GM12878 (cell line): ENCODE measurements around the gene IQCH. TPM values are rescaled to one million over a fixed set of nuclear protein-coding genes. Genes with fewer than 3 reads are reported as not detected.

Source experiments
- ATAC-seq: fragments of 200-7000 bp; cut with Tn5 transposase; 3 replicates; pipeline ENCODE4 v1.9.1; 2020; ENCODE audit warnings: mild to moderate bottlenecking, moderate library complexity
- BruUV-seq: library from RNA; stranded (reverse); fragments of 400-500 nt; replicated peaks from 2 replicates; lab custom pipeline; 2021; lab: Mats Ljungman, UMichigan
- CTCF ChIA-PET: fragments of 300-600 bp; sonication (Branson Sonifier 250); formaldehyde crosslinking; extraction: SDS; loops from one replicate; lab custom pipeline; 2021; ENCODE audit warnings: inconsistent platforms; lab: Yijun Ruan, JAX
- POLR2A ChIA-PET: fragments of 350-600 bp; formaldehyde crosslinking; extraction: SDS; loops from one replicate; lab custom pipeline; 2021; ENCODE audit warnings: inconsistent platforms; lab: Charles Lee
- RAD21 ChIA-PET: fragments of 300-600 bp; sonication (Branson Sonifier 250); formaldehyde crosslinking; loops from one replicate; lab custom pipeline; 2023; ENCODE audit warnings: antibody characterized with exemption; ENCODE audit not compliant: unreplicated experiment; lab: Charles Lee
- SMC1A ChIA-PET: fragments of 300-600 bp; sonication (Branson Sonifier 250); formaldehyde crosslinking; loops from one replicate; lab custom pipeline; 2023; ENCODE audit not compliant: unreplicated experiment, uncharacterized antibody; lab: Charles Lee
- DNase-seq: peaks from one replicate; pipeline ENCODE4 v3.0.0-alpha.2; 2011; ENCODE audit warnings: low read depth, low spot score
- FAIRE-seq: peaks from 3 replicates; lab custom pipeline; 2011; peaks lifted over from hg19 to GRCh38; lab: Jason Lieb, UNC
- H2AFZ ChIP-seq: 2 replicates; pipeline ENCODE4 v1.6.0; 2011; ENCODE audit warnings: low read depth, low read length, control low read depth; ENCODE audit not compliant: control insufficient read depth
- H3K27ac ChIP-seq: 2 replicates; pipeline ENCODE4 v1.5.1; 2011; ENCODE audit warnings: control low read depth; ENCODE audit not compliant: control insufficient read depth, insufficient read depth
- H3K27me3 ChIP-seq, 2 experiments: replicated peaks in 1 of 2; 2 replicates each; pipeline versions ENCODE4 v1.6.0 to v1.6.1; 2011; ENCODE audit warnings: low read length in 1 of 2; ENCODE audit not compliant: control insufficient read depth in 2 of 2, insufficient read depth in 2 of 2
- H3K36me3 ChIP-seq, 2 experiments: 2 replicates each; pipeline ENCODE4 v1.5.1; 2011; ENCODE audit warnings: low read length in 1 of 2; ENCODE audit not compliant: control insufficient read depth in 2 of 2, insufficient read depth in 2 of 2
- H3K4me1 ChIP-seq: 2 replicates; pipeline ENCODE4 v1.6.1; 2011; ENCODE audit warnings: mild to moderate bottlenecking, low read length, moderate library complexity, mixed read lengths; ENCODE audit not compliant: control insufficient read depth, insufficient read depth
- H3K4me2 ChIP-seq: 2 replicates; pipeline ENCODE4 v1.6.0; 2011; ENCODE audit warnings: control low read depth; ENCODE audit not compliant: control insufficient read depth, insufficient read depth
- H3K4me3 ChIP-seq: fragments of 200-600 bp; sonication (generic); 2 replicates; pipeline ENCODE4 v1.5.1; 2016
- H3K79me2 ChIP-seq: 2 replicates; pipeline ENCODE4 v1.6.0; 2011; ENCODE audit warnings: low read length; ENCODE audit not compliant: control insufficient read depth, insufficient read depth
- H3K9ac ChIP-seq: 2 replicates; pipeline ENCODE4 v1.8.0; 2011; ENCODE audit warnings: low read length, control low read depth, mixed read lengths; ENCODE audit not compliant: control insufficient read depth, insufficient read depth
- H3K9me3 ChIP-seq: replicated peaks from 3 replicates; pipeline ENCODE4 v1.5.1; 2011; ENCODE audit warnings: mild to moderate bottlenecking, low read length; ENCODE audit not compliant: control insufficient read depth, insufficient read depth
- H4K20me1 ChIP-seq: 2 replicates; pipeline ENCODE4 v1.6.0; 2011; ENCODE audit not compliant: control insufficient read depth, insufficient read depth
- ASH2L ChIP-seq: fragments of 300-600, 200-600 bp; sonication (generic); IDR thresholded peaks from 2 replicates; pipeline ENCODE4 v1.6.1; 2017; ENCODE audit warnings: low read depth, mild to moderate bottlenecking, borderline replicate concordance
- CEBPB ChIP-seq, 2 experiments: fragments of 150-350 bp in 1 of 2; IDR thresholded peaks; 2 replicates each; pipeline ENCODE4 v1.6.1; 2012 to 2014; ENCODE audit warnings: low read depth in 2 of 2, low read length in 2 of 2, borderline replicate concordance in 1 of 2, inconsistent platforms in 1 of 2
- CREB1 ChIP-seq: IDR thresholded peaks from 2 replicates; pipeline ENCODE4 v1.6.1; 2012; ENCODE audit warnings: low read depth, mild to moderate bottlenecking, inconsistent platforms
- EZH2 ChIP-seq: IDR thresholded peaks from 2 replicates; pipeline ENCODE4 v1.6.1; 2012; ENCODE audit warnings: low read depth, mild to moderate bottlenecking, control low read depth, inconsistent platforms, low read length, borderline replicate concordance; ENCODE audit not compliant: control insufficient read depth
- IRF4 ChIP-seq: IDR thresholded peaks from 2 replicates; pipeline ENCODE4 v1.6.1; 2011; ENCODE audit warnings: low read depth, low read length
- MEF2A ChIP-seq: IDR thresholded peaks from 2 replicates; pipeline ENCODE4 v1.6.1; 2011; ENCODE audit warnings: low read depth, mild to moderate bottlenecking, low read length, moderate library complexity; ENCODE audit not compliant: insufficient read depth
- NR2F1 ChIP-seq: fragments of 450-650 bp; conservative IDR thresholded peaks from 2 replicates; pipeline ENCODE4 v1.6.1; 2017; ENCODE audit warnings: mild to moderate bottlenecking
- REST ChIP-seq: IDR thresholded peaks from 2 replicates; pipeline ENCODE4 v1.6.1; 2012; ENCODE audit warnings: mild to moderate bottlenecking, low read depth, low read length
- STAT3 ChIP-seq: IDR thresholded peaks from 2 replicates; pipeline ENCODE4 v1.6.1; 2011; ENCODE audit warnings: low read depth, low read length, improper control_type of control experiment
- TCF3 ChIP-seq: IDR thresholded peaks from 2 replicates; pipeline ENCODE4 v1.6.1; 2012; ENCODE audit warnings: low read depth, mild to moderate bottlenecking, low read length, borderline replicate concordance; ENCODE audit not compliant: insufficient read depth
- YBX1 ChIP-seq: fragments of 450-650 bp; IDR thresholded peaks from 2 replicates; pipeline ENCODE4 v1.6.1; 2016; ENCODE audit warnings: antibody characterized with exemption
- ZNF687 ChIP-seq: fragments of 450-650 bp; IDR thresholded peaks from 2 replicates; pipeline ENCODE4 v1.6.1; 2017; ENCODE audit warnings: mild to moderate bottlenecking, moderate library complexity
- WGBS: methylation state at CpG from one replicate; pipeline ENCODE4 v1.1.6; 2016; ENCODE audit warnings: low lambda C conversion rate; ENCODE audit not compliant: insufficient replicate concordance, insufficient coverage; ENCODE audit errors: missing lambda C conversion rate; 5-methylcytosine and 5-hydroxymethylcytosine counted together
- in situ Hi-C: fragments of 300-500 bp; cut with MboI; formaldehyde crosslinking; loops from 9 replicates; pipeline ENCODE4 v1.14.3; 2018; ENCODE audit warnings: mixed read lengths
- intact Hi-C: fragments of 100-400 bp; cut with micrococcal nuclease; formaldehyde crosslinking; loops from one replicate; pipeline ENCODE4 v1.14.2; 2022; ENCODE audit not compliant: unreplicated experiment
- polyA plus RNA-seq, 11 experiments: library from polyadenylated mRNA; depleted of rRNA in 4 of 11; unstranded in 6 of 11; stranded (reverse) in 5 of 11; fragments of >200 nt; fragmentation: Nextera tagmentation in 4 of 11; fragmentation: Illumina TruSeq in 1 of 11; extraction: Ambion mirVana in 4 of 11; extraction: Trizol in 1 of 11; gene quantifications; 1 replicate in 1 of 11; 2 replicates in 10 of 11; pipeline versions ENCODE4 v1.2.1 to v1.2.3, GENCODE V29; 2011 to 2016; ENCODE audit warnings: inconsistent platforms in 2 of 11, missing spikeins in 2 of 11, low read depth in 1 of 11
- total RNA-seq, 4 experiments: library from RNA; depleted of rRNA in 3 of 4; stranded (reverse); fragments of >200 nt in 3 of 4; fragmentation: Illumina TruSeq in 1 of 4; extraction: Trizol in 1 of 4; gene quantifications; 2 replicates each; pipeline versions ENCODE4 v1.2.1 to v1.2.3, GENCODE V29; 2013 to 2021

The IQCH gene
- total and polyA plus RNA-seq, 10 of the 15 experiments (the other 5 are each of a cell fraction or from before 2014, with no cell fraction given): 0.29 to 1.3 (median 0.99) TPM

GRCh38 chr15:67267951-67268941 lies 13.7 kb downstream of the IQCH start:
- DNase-seq (no peak), ATAC-seq (no peak), FAIRE-seq (peak; percentile 31)
- POLR2A ChIA-PET: no interaction called here
- no peak overlapping the region for H3K9ac ChIP-seq
- in situ Hi-C loops (no loop called here), intact Hi-C loops (no loop called here)
- H3K36me3 ChIP-seq: no peaks in the 10 kb centered on the region
- no peaks in the 10 kb centered on the region; a peak in 2 of 4 replicates for H3K27me3 ChIP-seq
- H3K4me1 ChIP-seq: no peaks in the 10 kb centered on the region
- no peak overlapping the region for H3K4me3 ChIP-seq
- RAD21 ChIA-PET: interaction anchor here (1.1 kb wide), 1 partner anchor 107 kb away, joined by 3 read pairs; no protein-coding TSS in a partner anchor
- SMC1A ChIA-PET: interaction anchor here (1.1 kb wide), 1 partner anchor 28 kb away, joined by 5 read pairs; no protein-coding TSS in a partner anchor
- WGBS: 43% methylated on average over 9 of the region's 9 CpGs
- CTCF ChIA-PET: no interaction called here
- BruUV-seq: no TSS peak
- no peak overlapping the region for H3K4me2 ChIP-seq
- H2AFZ ChIP-seq: no peak overlapping the region
- no peaks in the 10 kb centered on the region for H4K20me1 ChIP-seq
- no peaks in the 10 kb centered on the region for H3K79me2 ChIP-seq
- no peak overlapping the region for H3K27ac ChIP-seq
- H3K9me3 ChIP-seq: no peaks in the 10 kb centered on the region
- TF ChIP-seq NR2F1 (no peak), CREB1 (no peak), STAT3 (no peak), TCF3 (no peak), MEF2A (no peak), EZH2 (no peak), ASH2L (no peak), IRF4 (no peak), ZNF687 (no peak), REST (no peak), CEBPB (IDR thresholded peaks at IDR 0.05; ENCODE audit: borderline replicate concordance in 1 of 2, low read depth in 2 of 2, low read length in 2 of 2) (no peak), YBX1 (no peak)
